ENCODE measurements around the gene SLC22A17. TPM values are rescaled to one million over a fixed set of nuclear protein-coding genes. Genes with fewer than 3 reads are reported as not detected.

SLC22A17 gene
- total and polyA plus RNA-seq, 2 of the 13 experiments (the other 11 are each of a cell fraction or from before 2014, with no cell fraction given), result 0.95 to 1.1 TPM

GRCh38 chr14:23321572-23322547 is 30.8 kb downstream of the SLC22A17 start (continued):
- TF ChIP-seq MEIS1 (CRISPR knock-in tag; IDR thresholded peaks at IDR 0.05; ENCODE audit: borderline replicate concordance) (no peak; the same call in 1 of the 2 replicates), ZNF343 (CRISPR knock-in tag; IDR thresholded peaks at IDR 0.05) (no peak), ATF3 (CRISPR knock-in tag; IDR thresholded peaks at IDR 0.05) (no peak), JARID2 (CRISPR knock-in tag; IDR thresholded peaks at IDR 0.05; ENCODE audit: insufficient replicate concordance) (no peak), SOX6 (IDR thresholded peaks at IDR 0.05) (no peak), SOX6 (CRISPR knock-in tag; IDR thresholded peaks at IDR 0.05) (peak; percentile 66), RXRA (CRISPR knock-in tag; IDR thresholded peaks at IDR 0.05) (peak; percentile 70), NFIC (IDR thresholded peaks at IDR 0.05; ENCODE audit: low read length) (no peak), PITX1 (CRISPR knock-in tag; IDR thresholded peaks at IDR 0.05) (peak; percentile 40), ZNF709 (CRISPR knock-in tag; IDR thresholded peaks at IDR 0.05) (peak; percentile 72), CREB1 (IDR thresholded peaks at IDR 0.05) (0 out of 2 replicates have a peak, but pooled peaks have one; percentile 1), CREB1 (CRISPR knock-in tag; IDR thresholded peaks at IDR 0.05) (no peak), ZNF282 (IDR thresholded peaks at IDR 0.05; ENCODE audit: partially characterized antibody) (no peak), CHD4 (IDR thresholded peaks at IDR 0.05; ENCODE audit: borderline replicate concordance, low read length) (no peak), MXD1 (CRISPR knock-in tag; IDR thresholded peaks at IDR 0.05) (no peak), GABPA (IDR thresholded peaks at IDR 0.05; ENCODE audit: low read depth, low read length) (no peak), GABPA (CRISPR knock-in tag; IDR thresholded peaks at IDR 0.05; ENCODE audit: low read depth) (no peak)
- TF ChIP-seq, protein P1, sequence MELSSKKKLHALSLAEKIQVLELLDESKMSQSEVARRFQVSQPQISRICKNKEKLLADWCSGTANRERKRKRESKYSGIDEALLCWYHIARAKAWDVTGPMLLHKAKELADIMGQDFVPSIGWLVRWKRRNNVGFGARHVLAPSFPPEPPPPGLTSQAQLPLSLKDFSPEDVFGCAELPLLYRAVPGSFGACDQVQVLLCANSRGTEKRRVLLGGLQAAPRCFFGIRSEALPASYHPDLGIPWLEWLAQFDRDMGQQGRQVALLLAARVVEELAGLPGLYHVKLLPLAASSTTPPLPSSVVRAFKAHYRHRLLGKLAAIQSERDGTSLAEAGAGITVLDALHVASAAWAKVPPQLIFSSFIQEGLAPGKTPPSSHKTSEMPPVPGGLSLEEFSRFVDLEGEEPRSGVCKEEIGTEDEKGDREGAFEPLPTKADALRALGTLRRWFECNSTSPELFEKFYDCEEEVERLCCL (CRISPR knock-in tag; IDR thresholded peaks at IDR 0.05; ENCODE audit: borderline replicate concordance), result peak; percentile 85; the same call in 1 of the 2 replicates
- TF ChIP-seq, protein P2, sequence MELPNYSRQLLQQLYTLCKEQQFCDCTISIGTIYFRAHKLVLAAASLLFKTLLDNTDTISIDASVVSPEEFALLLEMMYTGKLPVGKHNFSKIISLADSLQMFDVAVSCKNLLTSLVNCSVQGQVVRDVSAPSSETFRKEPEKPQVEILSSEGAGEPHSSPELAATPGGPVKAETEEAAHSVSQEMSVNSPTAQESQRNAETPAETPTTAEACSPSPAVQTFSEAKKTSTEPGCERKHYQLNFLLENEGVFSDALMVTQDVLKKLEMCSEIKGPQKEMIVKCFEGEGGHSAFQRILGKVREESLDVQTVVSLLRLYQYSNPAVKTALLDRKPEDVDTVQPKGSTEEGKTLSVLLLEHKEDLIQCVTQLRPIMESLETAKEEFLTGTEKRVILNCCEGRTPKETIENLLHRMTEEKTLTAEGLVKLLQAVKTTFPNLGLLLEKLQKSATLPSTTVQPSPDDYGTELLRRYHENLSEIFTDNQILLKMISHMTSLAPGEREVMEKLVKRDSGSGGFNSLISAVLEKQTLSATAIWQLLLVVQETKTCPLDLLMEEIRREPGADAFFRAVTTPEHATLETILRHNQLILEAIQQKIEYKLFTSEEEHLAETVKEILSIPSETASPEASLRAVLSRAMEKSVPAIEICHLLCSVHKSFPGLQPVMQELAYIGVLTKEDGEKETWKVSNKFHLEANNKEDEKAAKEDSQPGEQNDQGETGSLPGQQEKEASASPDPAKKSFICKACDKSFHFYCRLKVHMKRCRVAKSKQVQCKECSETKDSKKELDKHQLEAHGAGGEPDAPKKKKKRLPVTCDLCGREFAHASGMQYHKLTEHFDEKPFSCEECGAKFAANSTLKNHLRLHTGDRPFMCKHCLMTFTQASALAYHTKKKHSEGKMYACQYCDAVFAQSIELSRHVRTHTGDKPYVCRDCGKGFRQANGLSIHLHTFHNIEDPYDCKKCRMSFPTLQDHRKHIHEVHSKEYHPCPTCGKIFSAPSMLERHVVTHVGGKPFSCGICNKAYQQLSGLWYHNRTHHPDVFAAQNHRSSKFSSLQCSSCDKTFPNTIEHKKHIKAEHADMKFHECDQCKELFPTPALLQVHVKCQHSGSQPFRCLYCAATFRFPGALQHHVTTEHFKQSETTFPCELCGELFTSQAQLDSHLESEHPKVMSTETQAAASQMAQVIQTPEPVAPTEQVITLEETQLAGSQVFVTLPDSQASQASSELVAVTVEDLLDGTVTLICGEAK (IDR thresholded peaks at IDR 0.05), result no peak
- TF ChIP-seq, protein P2 (CRISPR knock-in tag; IDR thresholded peaks at IDR 0.05), result peak; percentile 13; the same call in 1 of the 2 replicates
